ENCODE measurements around the gene ZNF280D. TPM values are rescaled to one million over a fixed set of nuclear protein-coding genes. Genes with fewer than 3 reads are reported as not detected.
"Not testable (repeated sequence)": the region's sequence is repeated elsewhere in the genome, so short reads cannot be mapped to it uniquely, and the experiment has no call there.

The ZNF280D gene
- polyA plus RNA-seq, 2 of the 4 experiments (the other 2 are of a cell fraction), result 13.4 to 21.8 TPM

DNA sequence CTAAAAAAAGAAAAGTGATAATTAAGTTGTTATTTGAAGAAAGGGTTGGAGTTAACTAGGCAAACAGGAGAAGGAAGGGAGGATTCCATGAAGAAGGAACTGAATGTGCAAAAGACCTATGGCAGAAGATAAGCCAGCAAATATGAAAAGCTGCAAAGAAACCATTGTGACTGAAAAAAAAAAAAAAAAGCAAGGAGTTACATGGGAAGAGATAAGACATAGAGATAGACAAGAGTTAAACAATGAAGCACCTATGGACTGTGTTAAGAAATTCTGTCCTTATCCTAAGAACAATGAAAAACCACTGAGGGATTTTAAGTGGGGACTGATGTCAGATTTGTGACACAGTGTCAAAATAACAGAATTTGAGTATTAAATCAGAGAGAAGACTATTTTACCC is 17.0 kb downstream of the ZNF280D start:
- no peak for TF ChIP-seq EHMT2 (IDR thresholded peaks at IDR 0.05; ENCODE audit: low read depth)
- POLR2A ChIA-PET, result interaction anchor here (1.9 kb wide), 1 partner anchor 17 kb away, joined by 4 read pairs; the partner anchor contains the start of gene ZNF280D
- H3K4me3 ChIP-seq, result no peak overlapping the region
- no peak overlapping the region for H3K4me2 ChIP-seq
- FAIRE-seq (no peak), DNase-seq (ENCODE audit: low read depth in 1 of 2, low spot score in 1 of 2) (no peak), ATAC-seq (no peak)
- H3K4me1 ChIP-seq, result no peaks in the 10 kb centered on the region
- CTCF ChIA-PET, result interaction anchor here (1.1 kb wide), 1 partner anchor 154 kb away, joined by 3 read pairs; no protein-coding TSS in a partner anchor
- no peaks in the 10 kb centered on the region for H3K9me3 ChIP-seq
- H3K27ac ChIP-seq, result no peak overlapping the region

DNA sequence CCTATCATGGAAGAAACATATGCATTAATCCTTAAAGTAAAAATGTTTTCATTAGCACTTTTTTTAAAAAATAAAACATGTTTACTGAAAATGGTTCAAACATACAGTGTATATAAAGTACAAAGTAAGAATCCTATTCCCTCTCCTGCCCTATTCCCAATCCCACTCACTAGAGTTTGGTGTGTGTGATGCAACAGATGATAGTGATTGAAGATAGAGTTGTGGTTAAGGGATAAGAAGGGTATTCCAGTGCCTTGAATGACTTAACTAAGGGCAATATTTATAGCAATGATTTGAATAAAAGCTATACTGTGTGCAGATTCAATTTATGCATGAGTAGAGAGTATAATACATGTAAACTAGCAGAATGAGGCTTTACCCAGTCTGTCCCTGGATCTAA is 18.1 kb downstream of the ZNF280D start:
- POLR2A ChIA-PET, result no interaction called here
- no peak overlapping the region for H3K27ac ChIP-seq
- no peaks in the 10 kb centered on the region for H3K4me1 ChIP-seq
- H3K4me2 ChIP-seq, result no peak overlapping the region
- ATAC-seq, result no peak
- CTCF ChIA-PET, result interaction anchor here (0.8 to 1.1 kb wide), 2 partner anchors 11 to 155 kb away, joined by 3 read pairs; no protein-coding TSS in a partner anchor
- TF ChIP-seq SMC3 (IDR thresholded peaks at IDR 0.05) (no peak), CBX8 (IDR thresholded peaks at IDR 0.05) (no peak), RARB (CRISPR knock-in tag; IDR thresholded peaks at IDR 0.05) (no peak), POLR2AphosphoS2 (conservative IDR thresholded peaks at IDR 0.05; ENCODE audit: low read length) (no peak), HEYL (CRISPR knock-in tag; IDR thresholded peaks at IDR 0.05) (no peak), KDM1A (IDR thresholded peaks at IDR 0.05; ENCODE audit: low read depth) (no peak), TFCP2L1 (CRISPR knock-in tag; IDR thresholded peaks at IDR 0.05) (no peak), SREBF2 (IDR thresholded peaks at IDR 0.05) (no peak), NFE2L2 (conservative IDR thresholded peaks at IDR 0.05; ENCODE audit: low read length) (no peak)
- TF ChIP-seq, protein P1, sequence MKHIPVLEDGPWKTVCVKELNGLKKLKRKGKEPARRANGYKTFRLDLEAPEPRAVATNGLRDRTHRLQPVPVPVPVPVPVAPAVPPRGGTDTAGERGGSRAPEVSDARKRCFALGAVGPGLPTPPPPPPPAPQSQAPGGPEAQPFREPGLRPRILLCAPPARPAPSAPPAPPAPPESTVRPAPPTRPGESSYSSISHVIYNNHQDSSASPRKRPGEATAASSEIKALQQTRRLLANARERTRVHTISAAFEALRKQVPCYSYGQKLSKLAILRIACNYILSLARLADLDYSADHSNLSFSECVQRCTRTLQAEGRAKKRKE (CRISPR knock-in tag; IDR thresholded peaks at IDR 0.05; ENCODE audit: low read depth), result no peak
- TF ChIP-seq, protein P2, sequence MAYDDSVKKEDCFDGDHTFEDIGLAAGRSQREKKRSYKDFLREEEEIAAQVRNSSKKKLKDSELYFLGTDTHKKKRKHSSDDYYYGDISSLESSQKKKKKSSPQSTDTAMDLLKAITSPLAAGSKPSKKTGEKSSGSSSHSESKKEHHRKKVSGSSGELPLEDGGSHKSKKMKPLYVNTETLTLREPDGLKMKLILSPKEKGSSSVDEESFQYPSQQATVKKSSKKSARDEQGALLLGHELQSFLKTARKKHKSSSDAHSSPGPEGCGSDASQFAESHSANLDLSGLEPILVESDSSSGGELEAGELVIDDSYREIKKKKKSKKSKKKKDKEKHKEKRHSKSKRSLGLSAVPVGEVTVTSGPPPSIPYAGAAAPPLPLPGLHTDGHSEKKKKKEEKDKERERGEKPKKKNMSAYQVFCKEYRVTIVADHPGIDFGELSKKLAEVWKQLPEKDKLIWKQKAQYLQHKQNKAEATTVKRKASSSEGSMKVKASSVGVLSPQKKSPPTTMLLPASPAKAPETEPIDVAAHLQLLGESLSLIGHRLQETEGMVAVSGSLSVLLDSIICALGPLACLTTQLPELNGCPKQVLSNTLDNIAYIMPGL (CRISPR knock-in tag; IDR thresholded peaks at IDR 0.05; ENCODE audit: borderline replicate concordance), result no peak
- TF ChIP-seq, protein P3, sequence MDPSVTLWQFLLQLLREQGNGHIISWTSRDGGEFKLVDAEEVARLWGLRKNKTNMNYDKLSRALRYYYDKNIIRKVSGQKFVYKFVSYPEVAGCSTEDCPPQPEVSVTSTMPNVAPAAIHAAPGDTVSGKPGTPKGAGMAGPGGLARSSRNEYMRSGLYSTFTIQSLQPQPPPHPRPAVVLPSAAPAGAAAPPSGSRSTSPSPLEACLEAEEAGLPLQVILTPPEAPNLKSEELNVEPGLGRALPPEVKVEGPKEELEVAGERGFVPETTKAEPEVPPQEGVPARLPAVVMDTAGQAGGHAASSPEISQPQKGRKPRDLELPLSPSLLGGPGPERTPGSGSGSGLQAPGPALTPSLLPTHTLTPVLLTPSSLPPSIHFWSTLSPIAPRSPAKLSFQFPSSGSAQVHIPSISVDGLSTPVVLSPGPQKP (IDR thresholded peaks at IDR 0.05; ENCODE audit: low read depth, low read length), result no peak
- TF ChIP-seq, protein P4, sequence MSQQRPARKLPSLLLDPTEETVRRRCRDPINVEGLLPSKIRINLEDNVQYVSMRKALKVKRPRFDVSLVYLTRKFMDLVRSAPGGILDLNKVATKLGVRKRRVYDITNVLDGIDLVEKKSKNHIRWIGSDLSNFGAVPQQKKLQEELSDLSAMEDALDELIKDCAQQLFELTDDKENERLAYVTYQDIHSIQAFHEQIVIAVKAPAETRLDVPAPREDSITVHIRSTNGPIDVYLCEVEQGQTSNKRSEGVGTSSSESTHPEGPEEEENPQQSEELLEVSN (IDR thresholded peaks at IDR 0.05; ENCODE audit: borderline replicate concordance, low read depth), result no peak
- TF ChIP-seq, protein P5, sequence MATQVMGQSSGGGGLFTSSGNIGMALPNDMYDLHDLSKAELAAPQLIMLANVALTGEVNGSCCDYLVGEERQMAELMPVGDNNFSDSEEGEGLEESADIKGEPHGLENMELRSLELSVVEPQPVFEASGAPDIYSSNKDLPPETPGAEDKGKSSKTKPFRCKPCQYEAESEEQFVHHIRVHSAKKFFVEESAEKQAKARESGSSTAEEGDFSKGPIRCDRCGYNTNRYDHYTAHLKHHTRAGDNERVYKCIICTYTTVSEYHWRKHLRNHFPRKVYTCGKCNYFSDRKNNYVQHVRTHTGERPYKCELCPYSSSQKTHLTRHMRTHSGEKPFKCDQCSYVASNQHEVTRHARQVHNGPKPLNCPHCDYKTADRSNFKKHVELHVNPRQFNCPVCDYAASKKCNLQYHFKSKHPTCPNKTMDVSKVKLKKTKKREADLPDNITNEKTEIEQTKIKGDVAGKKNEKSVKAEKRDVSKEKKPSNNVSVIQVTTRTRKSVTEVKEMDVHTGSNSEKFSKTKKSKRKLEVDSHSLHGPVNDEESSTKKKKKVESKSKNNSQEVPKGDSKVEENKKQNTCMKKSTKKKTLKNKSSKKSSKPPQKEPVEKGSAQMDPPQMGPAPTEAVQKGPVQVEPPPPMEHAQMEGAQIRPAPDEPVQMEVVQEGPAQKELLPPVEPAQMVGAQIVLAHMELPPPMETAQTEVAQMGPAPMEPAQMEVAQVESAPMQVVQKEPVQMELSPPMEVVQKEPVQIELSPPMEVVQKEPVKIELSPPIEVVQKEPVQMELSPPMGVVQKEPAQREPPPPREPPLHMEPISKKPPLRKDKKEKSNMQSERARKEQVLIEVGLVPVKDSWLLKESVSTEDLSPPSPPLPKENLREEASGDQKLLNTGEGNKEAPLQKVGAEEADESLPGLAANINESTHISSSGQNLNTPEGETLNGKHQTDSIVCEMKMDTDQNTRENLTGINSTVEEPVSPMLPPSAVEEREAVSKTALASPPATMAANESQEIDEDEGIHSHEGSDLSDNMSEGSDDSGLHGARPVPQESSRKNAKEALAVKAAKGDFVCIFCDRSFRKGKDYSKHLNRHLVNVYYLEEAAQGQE (IDR thresholded peaks at IDR 0.05), result no peak
- no peaks in the 10 kb centered on the region for H3K9me3 ChIP-seq
- no peak for DNase-seq (ENCODE audit: low read depth in 1 of 2, low spot score in 1 of 2)
- H3K4me3 ChIP-seq, result no peak overlapping the region
- no peak for FAIRE-seq

DNA sequence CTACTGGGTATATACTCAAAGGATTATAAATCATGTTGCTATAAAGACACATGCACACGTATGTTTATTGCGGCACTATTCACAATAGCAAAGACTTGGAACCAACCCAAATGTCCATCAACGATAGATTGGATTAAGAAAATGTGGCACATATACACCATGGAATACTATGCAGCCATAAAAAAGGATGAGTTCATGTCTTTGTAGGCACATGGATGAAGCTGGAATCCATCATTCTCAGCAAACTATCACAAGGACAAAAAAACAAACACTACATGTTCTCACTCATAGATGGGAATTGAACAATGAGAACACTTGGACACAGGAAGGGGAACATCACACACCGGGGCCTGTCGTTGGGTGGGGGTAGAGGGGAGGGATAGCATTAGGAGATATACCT is 23.8 kb downstream of the ZNF280D start:
- H3K27ac ChIP-seq; H3K4me2 ChIP-seq; DNase-seq (ENCODE audit: low read depth in 1 of 2, low spot score in 1 of 2); H3K4me1 ChIP-seq; H3K4me3 ChIP-seq; CTCF ChIA-PET; FAIRE-seq; ATAC-seq; H3K9me3 ChIP-seq: not testable (repeated sequence)
- POLR2A ChIA-PET, result interaction anchor here (0.7 kb wide), 1 partner anchor 284 kb away, joined by 3 read pairs; no protein-coding TSS in a partner anchor
- 92% methylated on average over 5 of the region's 5 CpGs for WGBS (ENCODE audit: missing lambda C conversion rate)
